Mesothelial cell of epicardium (in vitro differentiated cells): ENCODE data around the gene USP21. TPM values are rescaled to one million over a fixed set of nuclear protein-coding genes. Genes with fewer than 3 reads are reported as not detected.

Source experiments
- DNase-seq, 2 experiments: peaks; one replicate each; pipeline ENCODE4 v3.0.0; 2021; ENCODE audit warnings: low spot score in 2 of 2; ENCODE audit not compliant: unreplicated experiment in 2 of 2
- H3K27ac Mint-ChIP-seq: 2 replicates; pipeline ENCODE4 v1.8.0; 2021; ENCODE audit warnings: mixed read lengths
- H3K27me3 Mint-ChIP-seq: 2 replicates; pipeline ENCODE4 v1.8.0; 2021; ENCODE audit warnings: low read depth, mixed read lengths
- H3K36me3 Mint-ChIP-seq: 2 replicates; pipeline ENCODE4 v1.8.0; 2021; ENCODE audit warnings: mixed read lengths
- H3K4me1 Mint-ChIP-seq: 2 replicates; pipeline ENCODE4 v1.8.0; 2021; ENCODE audit warnings: mixed read lengths
- H3K4me3 Mint-ChIP-seq: 2 replicates; pipeline ENCODE4 v1.8.0; 2021; ENCODE audit warnings: mild to moderate bottlenecking, moderate library complexity, mixed read lengths
- H3K9me3 Mint-ChIP-seq: 2 replicates; pipeline ENCODE4 v1.8.0; 2021; ENCODE audit warnings: mixed read lengths
- CTCF ChIP-seq: fragments of 200-600 bp; sonication (generic); IDR thresholded peaks from one replicate; pipeline ENCODE4 v1.5.0; 2021; ENCODE audit warnings: antibody characterized with exemption; ENCODE audit not compliant: unreplicated experiment
- total RNA-seq: library from RNA; stranded (reverse); gene quantifications from 3 replicates; pipeline ENCODE4 v1.2.1, GENCODE V29; 2021

USP21 gene
- total RNA-seq, 1 donor from 2014 or later = 42.6 TPM

GRCh38 chr1:161201836-161202712 lies 42.8 kb downstream of the USP21 start, which contains the start of gene NDUFS2:
TSS of gene NDUFS2 (plus strand) at chr1:161202367. CDS start at chr1:161202386, 19 bp downstream.
- Mint-ChIP-seq H3K4me1 (peaks cover 56% of the 10 kb centered on the region), H3K9me3 (no peaks in the 10 kb centered on the region), H3K27ac (peak within 1 kb of the TSS; percentile 97), H3K4me3 (peak within 1 kb of the TSS; percentile 93), H3K36me3 (peaks cover 19% of the 10 kb centered on the region), H3K27me3 (no peaks in the 10 kb centered on the region)
- DNase-seq = peak; percentile 90 to 92
- TF ChIP-seq CTCF = no peak

GRCh38 chr1:161206411-161207140 lies 47.3 kb downstream of the USP21 start:
- H3K9me3 Mint-ChIP-seq = no peaks in the 10 kb centered on the region
- H3K4me3 Mint-ChIP-seq = no peak overlapping the region
- peaks cover 35% of the 10 kb centered on the region for H3K36me3 Mint-ChIP-seq
- no peak overlapping the region for H3K27ac Mint-ChIP-seq
- peaks cover 15% of the 10 kb centered on the region for H3K4me1 Mint-ChIP-seq
- no peaks in the 10 kb centered on the region for H3K27me3 Mint-ChIP-seq
- no peak for TF ChIP-seq CTCF
- no peak for DNase-seq

- Mint-ChIP-seq H3K36me3 (peaks cover 40% of the 10 kb centered on the region), H3K9me3 (no peaks in the 10 kb centered on the region), H3K4me1 (peaks cover 12% of the 10 kb centered on the region), H3K27ac (no peak overlapping the region), H3K4me3 (no peak overlapping the region), H3K27me3 (no peaks in the 10 kb centered on the region)
- no peak for TF ChIP-seq CTCF
- DNase-seq = no peak
Measured at GRCh38 chr1:161207173-161207572, 47.9 kb downstream of the USP21 start.

GRCh38 chr1:161209790-161210409 lies 50.6 kb downstream of the USP21 start:
- peak; percentile 81 for TF ChIP-seq CTCF
- H3K27ac Mint-ChIP-seq = no peak overlapping the region
- peak; percentile 62 to 78 for DNase-seq
- peaks cover 3% of the 10 kb centered on the region for H3K4me1 Mint-ChIP-seq
- no peaks in the 10 kb centered on the region for H3K9me3 Mint-ChIP-seq
- peaks cover 46% of the 10 kb centered on the region for H3K36me3 Mint-ChIP-seq
- H3K4me3 Mint-ChIP-seq = no peak overlapping the region
- no peaks in the 10 kb centered on the region for H3K27me3 Mint-ChIP-seq

- no peaks in the 10 kb centered on the region for H3K27me3 Mint-ChIP-seq
- H3K27ac Mint-ChIP-seq = no peak overlapping the region
- no peaks in the 10 kb centered on the region for H3K4me1 Mint-ChIP-seq
- H3K4me3 Mint-ChIP-seq = no peak overlapping the region
- no peak for TF ChIP-seq CTCF
- H3K36me3 Mint-ChIP-seq = peaks cover 36% of the 10 kb centered on the region
- H3K9me3 Mint-ChIP-seq = no peaks in the 10 kb centered on the region
- no peak for DNase-seq
Measured at GRCh38 chr1:161214369-161214768, 55.1 kb downstream of the USP21 start.
